ENCODE data around the gene IFI27L1. TPM values are rescaled to one million over a fixed set of nuclear protein-coding genes. Genes with fewer than 3 reads are reported as not detected.
A peak's percentile ranks its signal among the peaks of the same experiment; 100 is the strongest.

The IFI27L1 gene
- total RNA-seq, 1 donor from 2014 or later = 13.0 TPM

DNA sequence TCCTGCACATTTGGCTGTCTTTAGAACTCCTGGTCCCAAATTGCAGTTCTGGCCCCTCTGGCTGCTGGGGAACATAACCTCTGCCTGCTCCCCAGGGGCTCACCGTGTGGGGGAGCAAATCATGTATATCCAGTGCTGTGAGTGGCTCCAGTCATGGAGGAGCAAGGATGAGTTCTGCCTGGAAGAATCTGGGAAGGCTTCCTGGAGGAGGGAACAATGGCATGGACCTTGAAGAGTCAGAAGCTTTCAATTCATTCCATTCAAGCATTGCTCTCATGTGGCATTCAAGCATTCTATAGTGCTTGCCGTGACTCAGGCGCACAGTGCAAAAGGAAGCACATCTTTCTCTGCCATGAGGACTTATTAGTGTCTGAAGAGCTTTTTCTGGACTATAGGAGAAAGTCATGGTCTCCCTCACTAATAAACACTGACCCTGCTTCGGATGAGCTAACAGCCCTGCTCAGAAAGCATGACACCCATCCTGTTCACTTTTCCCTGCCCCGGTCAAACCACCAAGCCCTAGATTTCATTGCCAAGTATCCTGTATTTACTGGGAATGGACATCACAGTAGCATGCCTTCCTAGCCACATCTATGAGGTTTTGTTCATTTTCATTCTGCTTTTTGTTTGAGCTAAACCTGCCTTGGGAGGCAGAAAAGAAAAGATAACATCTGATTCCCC, 32.9 kb downstream of the IFI27L1 start:
- no peak for DNase-seq (ENCODE audit: low read depth in 2 of 2)

DNA sequence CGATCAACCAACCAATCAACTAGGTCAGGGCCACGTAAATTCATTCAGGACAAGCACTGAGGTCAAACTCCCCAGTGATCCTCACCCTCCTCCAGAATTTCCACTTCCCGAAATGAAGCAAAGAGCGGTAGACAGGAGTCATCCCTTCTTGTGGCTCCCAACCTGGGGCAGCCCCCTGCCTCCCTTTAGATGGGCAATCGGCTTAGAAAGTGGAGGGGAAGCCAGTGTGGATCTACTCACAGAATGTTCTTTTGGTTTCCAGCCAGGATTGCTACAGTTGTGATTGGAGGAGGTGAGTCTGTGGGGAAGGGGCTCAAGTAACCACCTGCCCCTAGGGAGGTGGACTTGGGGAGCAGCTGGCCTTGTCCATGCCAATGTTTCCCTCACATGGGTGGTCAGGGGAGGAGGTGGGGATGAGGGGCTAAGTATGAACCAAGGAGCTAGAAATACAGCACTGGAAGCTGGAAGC, 33.5 kb downstream of the IFI27L1 start:
- DNase-seq (ENCODE audit: low read depth in 2 of 2) = no peak

GRCh38 chr14:94115058-94115591, 34.0 kb downstream of the IFI27L1 start:
- peak in 1 of 2 donors; percentile 40 for DNase-seq (ENCODE audit: low read depth in 2 of 2)

DNA sequence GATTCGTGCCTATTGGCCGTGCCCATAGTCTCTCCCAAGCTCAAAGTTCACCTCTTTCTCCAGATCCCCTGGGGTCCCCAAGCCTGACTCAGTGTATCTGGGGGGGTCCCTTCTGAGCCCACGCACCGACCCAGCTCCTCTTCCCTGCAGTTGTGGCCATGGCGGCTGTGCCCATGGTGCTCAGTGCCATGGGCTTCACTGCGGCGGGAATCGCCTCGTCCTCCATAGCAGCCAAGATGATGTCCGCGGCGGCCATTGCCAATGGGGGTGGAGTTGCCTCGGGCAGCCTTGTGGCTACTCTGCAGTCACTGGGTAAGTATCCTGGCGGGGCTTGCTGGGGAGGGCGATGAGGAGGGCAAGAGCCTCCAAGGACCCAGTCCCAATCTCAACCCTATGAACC, 34.5 kb downstream of the IFI27L1 start:
- DNase-seq (ENCODE audit: low read depth in 2 of 2) = no peak

GRCh38 chr14:94116701-94117100, 35.6 kb downstream of the IFI27L1 start:
- DNase-seq (ENCODE audit: low read depth in 2 of 2) = no peak

DNA sequence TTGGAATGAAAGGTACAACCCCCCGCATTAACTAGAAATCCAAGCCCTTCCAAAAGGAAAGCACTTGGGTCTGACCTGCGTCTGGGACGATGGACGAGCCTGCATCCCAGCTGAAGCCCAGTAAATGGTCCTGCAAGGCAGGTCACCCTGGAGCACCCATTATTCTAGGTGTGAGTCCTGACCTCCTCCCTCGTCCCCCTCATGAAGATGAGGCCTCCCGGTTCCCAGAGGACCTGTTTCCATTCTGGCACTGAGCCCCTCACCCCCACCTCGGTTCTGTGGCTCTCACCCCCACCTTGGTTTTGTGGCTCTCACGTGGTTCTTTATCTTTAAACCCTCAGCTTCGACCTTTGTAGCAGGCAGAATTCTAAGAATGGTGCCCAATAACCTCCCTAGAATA, 36.7 kb downstream of the IFI27L1 start:
- DNase-seq (ENCODE audit: low read depth in 2 of 2) = no peak

DNA sequence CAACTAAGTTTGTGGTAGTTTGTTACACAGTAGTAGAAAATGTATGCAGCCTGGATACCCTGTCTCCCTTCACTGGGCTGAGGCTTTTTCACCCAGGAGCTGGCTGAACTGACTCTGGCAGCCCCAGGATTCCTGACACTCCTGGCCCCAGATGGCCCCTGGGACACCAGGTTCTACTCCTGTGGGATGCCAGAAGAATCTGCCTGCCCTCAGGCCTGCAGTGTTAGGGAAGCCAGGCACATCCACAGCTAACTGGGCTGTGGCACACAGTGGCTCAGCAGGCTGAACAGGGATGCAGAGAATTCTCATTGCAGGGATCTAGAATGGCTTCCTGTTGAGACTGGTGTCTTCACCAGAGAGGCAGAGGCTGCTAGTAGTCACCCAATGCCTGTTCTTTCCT, 38.0 kb downstream of the IFI27L1 start:
- DNase-seq (ENCODE audit: low read depth in 2 of 2) = no peak

- peak in 1 of 2 donors; percentile 42 for DNase-seq (ENCODE audit: low read depth in 2 of 2)
Measured at GRCh38 chr14:94120667-94121340, 39.7 kb downstream of the IFI27L1 start.

- no peak for DNase-seq (ENCODE audit: low read depth in 2 of 2)
Measured at GRCh38 chr14:94121485-94121884, 40.4 kb downstream of the IFI27L1 start.

DNA sequence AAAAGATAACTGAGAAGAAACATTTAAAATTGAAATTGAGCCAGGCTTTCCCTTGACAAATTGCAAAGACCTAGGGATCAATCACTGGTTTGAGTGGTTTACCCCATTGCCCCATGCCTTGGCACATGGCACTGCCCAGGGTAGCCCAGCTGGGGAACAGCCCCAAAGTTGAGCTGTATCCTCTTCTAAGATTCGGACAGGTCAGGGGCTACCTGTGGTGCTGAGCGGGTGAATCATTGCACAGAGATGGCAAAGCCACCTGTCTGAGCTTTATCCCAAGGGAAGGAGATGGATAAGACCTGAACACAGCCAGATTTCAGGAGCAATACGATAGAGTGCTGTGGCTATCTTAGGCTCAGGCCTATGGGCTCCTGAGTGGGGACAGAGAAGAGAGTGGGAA, 41.3 kb downstream of the IFI27L1 start:
- no peak for DNase-seq (ENCODE audit: low read depth in 2 of 2)

DNA sequence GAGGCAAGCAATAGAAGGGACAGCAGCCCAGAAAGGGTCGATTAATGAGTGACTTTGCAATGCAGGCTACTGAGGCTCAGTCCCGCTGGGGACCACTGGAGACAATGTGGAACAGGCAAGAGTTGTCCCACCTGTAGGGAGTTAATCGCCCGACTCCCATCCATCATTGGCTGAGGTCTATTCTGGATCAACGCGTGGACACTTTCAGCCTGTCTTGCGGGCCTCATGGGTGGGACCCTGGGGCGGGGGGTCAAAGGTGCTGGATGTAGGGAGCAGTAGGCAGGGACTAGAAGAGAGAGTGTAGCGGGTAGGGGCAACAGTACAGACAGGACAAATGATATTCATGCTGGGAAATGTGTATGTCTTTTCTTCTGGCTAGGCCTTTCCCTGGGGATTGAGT, 42.2 kb downstream of the IFI27L1 start:
- DNase-seq (ENCODE audit: low read depth in 2 of 2) = no peak

DNA sequence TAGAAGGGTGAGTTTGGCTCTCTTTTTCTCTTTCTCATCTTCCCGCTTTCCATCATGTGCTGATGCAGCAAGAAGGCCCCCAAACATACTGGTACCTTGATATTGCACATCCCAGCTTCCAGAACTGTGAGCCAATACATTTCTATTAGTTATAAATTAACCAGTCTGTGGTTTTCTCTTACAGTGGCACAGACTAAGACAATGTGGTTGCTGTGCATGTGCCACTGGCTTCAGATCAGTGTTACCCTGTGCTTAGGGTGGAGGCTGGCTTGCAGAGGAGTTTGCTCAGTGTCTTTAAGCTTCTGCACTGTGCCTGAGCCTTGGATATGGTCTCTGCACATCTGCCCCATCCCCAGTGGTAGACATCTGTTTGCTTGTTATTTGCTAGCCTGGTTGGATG, 42.8 kb downstream of the IFI27L1 start:
- no peak for DNase-seq (ENCODE audit: low read depth in 2 of 2)

DNA sequence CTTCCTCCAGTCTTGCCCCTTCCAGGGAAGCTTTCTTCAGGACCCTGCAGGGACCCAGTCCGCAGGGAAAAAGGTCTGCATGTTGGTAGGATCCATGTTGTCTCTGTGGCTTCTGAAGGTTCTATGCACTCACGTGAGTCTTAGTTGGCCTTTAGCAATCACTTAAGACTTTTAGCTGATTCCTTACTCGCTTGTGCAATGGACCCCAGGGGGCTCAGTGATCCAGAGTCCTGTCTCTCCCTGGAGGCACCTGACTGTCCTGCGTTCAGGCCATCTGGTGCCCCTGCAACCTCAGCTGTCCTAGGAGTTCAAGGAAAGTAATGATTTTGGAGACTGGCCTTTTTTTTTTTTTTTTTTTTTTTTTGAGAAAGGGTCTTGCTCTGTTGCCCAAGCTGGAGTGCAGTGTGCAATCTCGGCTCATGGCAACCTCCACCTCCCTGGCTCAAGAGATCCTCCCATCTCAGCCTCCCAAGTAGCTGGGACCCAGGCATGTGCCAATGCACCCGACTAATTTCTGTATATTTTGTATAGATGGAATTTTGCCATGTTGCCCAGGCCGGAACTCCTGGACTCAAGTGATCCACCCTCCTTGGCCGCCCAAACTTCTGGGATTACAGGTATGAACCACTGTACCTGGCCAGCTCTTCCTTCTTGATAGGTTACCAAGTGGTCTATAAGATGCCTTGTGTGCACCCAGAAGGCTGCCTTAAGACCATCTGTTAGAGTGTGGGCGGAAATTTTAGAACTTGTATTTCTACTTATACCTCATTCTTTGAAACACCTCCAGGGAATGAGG, 43.7 kb downstream of the IFI27L1 start:
- DNase-seq (ENCODE audit: low read depth in 2 of 2) = no peak

GRCh38 chr14:94125659-94126418, 44.7 kb downstream of the IFI27L1 start:
- DNase-seq (ENCODE audit: low read depth in 2 of 2) = no peak

DNA sequence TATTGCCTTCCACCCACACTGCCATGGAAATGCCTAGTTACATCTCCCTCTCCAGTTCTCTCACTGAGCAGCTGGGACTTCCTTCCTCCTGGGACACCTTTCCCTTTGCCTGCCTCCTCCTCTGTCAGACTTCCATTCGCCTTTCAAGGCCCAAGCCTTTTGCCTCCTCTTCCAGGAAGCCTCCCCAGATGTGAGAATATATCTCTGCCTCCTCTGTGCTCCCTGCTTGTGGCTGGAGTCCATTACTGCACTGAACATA, 45.2 kb downstream of the IFI27L1 start:
- DNase-seq (ENCODE audit: low read depth in 2 of 2) = no peak

GRCh38 chr14:94126800-94127199, 45.7 kb downstream of the IFI27L1 start:
- DNase-seq (ENCODE audit: low read depth in 2 of 2) = no peak

DNA sequence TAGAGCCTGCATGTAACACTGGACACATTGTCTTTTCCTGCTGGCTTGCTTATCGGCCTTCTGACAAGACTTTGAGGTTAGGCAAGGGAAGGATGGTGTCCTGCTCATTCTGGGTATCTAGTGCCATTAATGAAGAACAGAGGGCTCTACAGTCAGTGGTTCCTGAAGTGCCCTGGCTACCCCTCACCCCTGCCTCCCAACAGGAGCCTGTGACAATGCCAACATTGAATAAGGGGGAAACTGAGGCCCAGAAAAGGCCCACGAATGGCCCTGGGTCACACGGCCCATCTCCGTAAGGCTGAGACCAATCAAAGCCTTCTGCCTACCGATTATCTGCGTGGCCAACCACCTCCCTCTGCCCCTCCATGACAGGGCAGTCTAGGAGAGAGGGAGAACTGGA, 46.2 kb downstream of the IFI27L1 start:
- no peak for DNase-seq (ENCODE audit: low read depth in 2 of 2)

GRCh38 chr14:94128216-94128839, 47.2 kb downstream of the IFI27L1 start:
- no peak for DNase-seq (ENCODE audit: low read depth in 2 of 2)

GRCh38 chr14:94129111-94129757, 48.1 kb downstream of the IFI27L1 start, which contains the start of gene IFI27L2:
IFI27L2 (minus strand) TSS chr14:94129604; CDS start chr14:94129564, 40 bp downstream.
- DNase-seq (ENCODE audit: low read depth in 2 of 2) = peak in 1 of 2 donors; percentile 49

DNA sequence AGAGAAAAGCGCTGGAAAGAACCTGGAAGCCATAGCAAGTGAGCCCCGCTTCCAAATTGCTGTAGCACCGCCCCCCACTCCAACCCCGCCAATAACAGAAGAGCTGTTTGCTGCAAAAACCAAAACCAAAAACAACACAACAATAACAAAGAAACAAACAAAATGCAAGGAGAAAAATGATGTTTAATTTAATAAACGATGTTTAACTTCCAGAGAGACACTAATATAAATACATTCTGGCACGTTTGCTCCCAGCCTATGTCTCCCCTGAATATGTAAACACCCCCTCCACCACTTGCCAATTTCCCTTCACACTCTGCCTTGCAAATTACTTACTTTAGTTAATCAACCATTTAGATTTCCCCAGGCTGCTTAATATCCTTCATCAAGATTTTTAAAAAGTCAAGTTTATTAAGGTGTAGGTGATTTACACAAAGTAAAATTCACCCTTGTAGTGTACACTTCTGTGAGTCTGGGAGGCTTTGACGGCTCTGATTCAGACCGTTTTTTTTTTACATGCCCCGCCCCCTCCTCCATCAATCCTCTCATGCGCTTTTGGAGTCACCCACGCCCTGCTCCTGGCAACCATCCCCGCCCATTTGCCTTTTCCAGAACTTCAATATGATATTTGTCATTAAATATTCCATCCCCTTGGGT, 48.8 kb downstream of the IFI27L1 start:
- peak in 1 of 2 donors; percentile 29 for DNase-seq (ENCODE audit: low read depth in 2 of 2)
